GM23338 (cell line): ENCODE data around the gene ACOT13. TPM values are rescaled to one million over a fixed set of nuclear protein-coding genes. Genes with fewer than 3 reads are reported as not detected.
A peak's percentile ranks its signal among the peaks of the same experiment; 100 is the strongest.
"Not testable (repeated sequence)": the region's sequence is repeated elsewhere in the genome, so short reads cannot be mapped to it uniquely, and the experiment has no call there.

ENCODE experiments used
- ATAC-seq: fragments of 200-7000 bp; cut with Tn5 transposase; 3 replicates; pipeline ENCODE4 v1.9.1; 2020
- DNase-seq: peaks from one replicate; pipeline ENCODE4 v3.0.0-alpha.2; 2015; ENCODE audit warnings: low spot score
- H2AFZ ChIP-seq: fragments of 200-600 bp; sonication (generic); 2 replicates; pipeline ENCODE4 v1.8.0; 2016; ENCODE audit warnings: antibody characterized with exemption, mild to moderate bottlenecking, moderate library complexity
- H3F3A ChIP-seq: fragments of 200-600 bp; sonication (generic); replicated peaks from 2 replicates; pipeline ENCODE4 v1.8.0; 2017; ENCODE audit warnings: antibody characterized with exemption, mixed run types, low read depth
- H3K27ac ChIP-seq: fragments of 200-600 bp; sonication (generic); 2 replicates; pipeline ENCODE4 v1.6.1; 2016; ENCODE audit warnings: low read depth
- H3K27me3 ChIP-seq: fragments of 200-600 bp; sonication (generic); 2 replicates; pipeline ENCODE4 v1.8.0; 2016; ENCODE audit warnings: mild to moderate bottlenecking, mixed run types, moderate library complexity; ENCODE audit not compliant: insufficient read depth
- H3K36me3 ChIP-seq: fragments of 200-600 bp; sonication (generic); 2 replicates; pipeline ENCODE4 v1.8.0; 2016; ENCODE audit warnings: mild to moderate bottlenecking; ENCODE audit not compliant: insufficient read depth
- H3K4me1 ChIP-seq: fragments of 200-600 bp; sonication (generic); 2 replicates; pipeline ENCODE4 v1.8.0; 2016; ENCODE audit warnings: mild to moderate bottlenecking, moderate library complexity; ENCODE audit not compliant: insufficient read depth
- H3K4me2 ChIP-seq: fragments of 200-600 bp; sonication (generic); 2 replicates; pipeline ENCODE4 v1.7.1; 2017; ENCODE audit warnings: mixed run types
- H3K4me3 ChIP-seq: fragments of 200-600 bp; sonication (generic); 2 replicates; pipeline ENCODE4 v1.6.1; 2016; ENCODE audit warnings: mixed run types
- H3K79me2 ChIP-seq: fragments of 200-600 bp; sonication (generic); replicated peaks from 2 replicates; pipeline ENCODE4 v1.8.0; 2017; ENCODE audit warnings: mild to moderate bottlenecking; ENCODE audit not compliant: insufficient read depth
- H3K9me2 ChIP-seq: fragments of 200-600 bp; sonication (generic); 2 replicates; pipeline ENCODE4 v1.8.0; 2017; ENCODE audit not compliant: insufficient read depth
- H4K20me1 ChIP-seq: fragments of 200-600 bp; sonication (generic); replicated peaks from 2 replicates; pipeline ENCODE4 v1.8.0; 2017; ENCODE audit warnings: mild to moderate bottlenecking; ENCODE audit not compliant: insufficient read depth
- H3K27ac Mint-ChIP-seq: 2 replicates; pipeline ENCODE4 v1.8.0; 2020; ENCODE audit warnings: inconsistent platforms, mild to moderate bottlenecking, moderate library complexity, mixed read lengths
- H3K27me3 Mint-ChIP-seq: 3 replicates; pipeline ENCODE4 v1.8.0; 2022; ENCODE audit warnings: low read depth, mild to moderate bottlenecking, moderate library complexity, mixed read lengths, inconsistent platforms; ENCODE audit not compliant: insufficient read depth, poor library complexity
- H3K36me3 Mint-ChIP-seq: 3 replicates; pipeline ENCODE4 v1.8.0; 2021; ENCODE audit warnings: low read depth, mild to moderate bottlenecking, inconsistent platforms, moderate library complexity, mixed read lengths
- H3K4me1 Mint-ChIP-seq: 3 replicates; pipeline ENCODE4 v1.8.0; 2020; ENCODE audit warnings: mild to moderate bottlenecking, inconsistent platforms, mixed read lengths
- H3K4me3 Mint-ChIP-seq: 3 replicates; pipeline ENCODE4 v1.8.0; 2021; ENCODE audit warnings: moderate library complexity, mild to moderate bottlenecking, inconsistent platforms, mixed read lengths
- H3K9me3 Mint-ChIP-seq: 3 replicates; pipeline ENCODE4 v1.8.0; 2020; ENCODE audit warnings: moderate library complexity, mild to moderate bottlenecking, inconsistent platforms, mixed read lengths
- CREB1 ChIP-seq: fragments of 250-450 bp; sonication (Bioruptor Pico); IDR thresholded peaks from 2 replicates; pipeline ENCODE4 v1.5.0; 2020; ENCODE audit warnings: low read depth, mild to moderate bottlenecking, moderate library complexity
- ETS1 ChIP-seq: IDR thresholded peaks from 2 replicates; pipeline ENCODE4 v1.6.1; 2016; ENCODE audit warnings: antibody characterized with exemption
- EZH2 ChIP-seq: fragments of 200-600 bp; sonication (generic); IDR thresholded peaks from one replicate; pipeline ENCODE4 v1.8.0; 2017; ENCODE audit warnings: antibody characterized with exemption, mild to moderate bottlenecking, low read depth; ENCODE audit not compliant: unreplicated experiment
- JUNB ChIP-seq: IDR thresholded peaks from one replicate; pipeline ENCODE4 v1.6.1; 2016; ENCODE audit warnings: antibody characterized with exemption; ENCODE audit not compliant: unreplicated experiment
- POLR2AphosphoS5 ChIP-seq: IDR thresholded peaks from 2 replicates; pipeline ENCODE4 v1.6.1; 2016; ENCODE audit warnings: antibody characterized with exemption, low read depth
- STAT1 ChIP-seq: IDR thresholded peaks from one replicate; pipeline ENCODE4 v1.6.1; 2016; ENCODE audit warnings: antibody characterized with exemption; ENCODE audit not compliant: unreplicated experiment
- ZNF114 ChIP-seq: fragments of 250-450 bp; sonication (Bioruptor Pico); IDR thresholded peaks from 2 replicates; pipeline ENCODE4 v1.5.0; 2020; ENCODE audit warnings: mild to moderate bottlenecking, moderate library complexity
- polyA plus RNA-seq: library from polyadenylated mRNA; unstranded; fragments of >200 nt; fragmentation: Nextera tagmentation; extraction: Ambion mirVana; gene quantifications from 2 replicates; pipeline ENCODE4 v1.2.1, GENCODE V29; 2016
- total RNA-seq: library from RNA; depleted of rRNA; stranded (reverse); fragments of >200 nt; shearing (Covaris generic); gene quantifications from 2 replicates; pipeline ENCODE4 v1.2.3, GENCODE V29; 2014
- TF ChIP-seq, protein P1 (sequence below): fragments of 250-450 bp; sonication (Bioruptor Pico); IDR thresholded peaks from 2 replicates; pipeline ENCODE4 v1.5.0; 2020; ENCODE audit warnings: mild to moderate bottlenecking, moderate library complexity
- TF ChIP-seq, protein P2 (sequence below): IDR thresholded peaks from one replicate; pipeline ENCODE4 v1.6.1; 2018; ENCODE audit warnings: antibody characterized with exemption; ENCODE audit not compliant: unreplicated experiment

ACOT13 gene
- total and polyA plus RNA-seq, 2 experiments from 2014 or later, result 17.8 to 175 TPM

DNA sequence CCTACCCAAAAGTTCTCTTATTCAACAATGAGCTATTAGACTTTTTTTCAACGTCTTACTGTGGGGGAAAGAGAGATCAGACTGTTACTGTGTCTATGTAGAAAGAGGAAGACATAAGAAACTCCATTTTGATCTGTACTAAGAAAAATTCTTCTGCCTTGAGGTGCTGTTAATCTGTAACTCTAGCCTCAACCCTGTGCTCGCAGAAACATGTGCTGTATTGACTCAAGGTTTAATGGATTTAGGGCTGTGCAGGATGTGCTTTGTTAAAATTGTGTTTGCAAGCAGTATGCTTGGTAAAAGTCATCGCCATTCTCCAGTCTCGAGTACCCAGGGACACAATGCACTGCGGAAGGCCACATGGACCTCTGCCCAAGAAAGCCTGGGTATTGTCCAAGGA lies 5.1 kb upstream of the ACOT13 start:
- not testable (repeated sequence) for ATAC-seq, H3K27me3 ChIP-seq, H3K9me2 ChIP-seq, H2AFZ ChIP-seq, H3K4me3 Mint-ChIP-seq, H3K4me3 ChIP-seq, H3K9me3 Mint-ChIP-seq, DNase-seq, H3F3A ChIP-seq, H3K4me2 ChIP-seq, H3K27me3 Mint-ChIP-seq, H4K20me1 ChIP-seq, H3K36me3 ChIP-seq, H3K27ac ChIP-seq
- Histone ChIP-seq H3K79me2 (peaks cover 73% of the 10 kb centered on the region), H3K4me1 (peaks cover 20% of the 10 kb centered on the region)
- H3K36me3 Mint-ChIP-seq, result peaks cover 59% of the 10 kb centered on the region
- H3K4me1 Mint-ChIP-seq, result peaks cover 36% of the 10 kb centered on the region
- H3K27ac Mint-ChIP-seq, result 0 out of 2 replicates have a peak overlapping the region, but pooled peaks have one; percentile 16

DNA sequence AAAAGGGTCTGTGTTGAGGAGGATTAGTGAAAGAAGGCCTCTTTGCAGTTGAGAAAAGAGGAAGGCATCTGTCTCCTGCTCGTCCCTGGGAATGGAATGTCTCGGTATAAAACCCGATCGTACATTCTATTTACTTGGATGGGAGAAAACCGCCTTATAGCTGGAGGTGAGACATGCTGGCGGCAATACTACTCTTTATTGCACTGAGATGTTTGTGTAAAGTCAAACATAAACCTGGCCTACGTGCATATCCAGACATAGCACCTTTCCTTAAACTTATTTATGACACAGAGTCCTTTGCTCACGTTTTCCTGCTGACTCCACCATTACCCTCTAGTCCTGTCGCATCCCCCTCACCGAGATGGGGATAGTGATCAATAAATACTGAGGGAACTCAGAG lies 4.6 kb upstream of the ACOT13 start:
- DNase-seq, result no peak
- peaks cover 4% of the 10 kb centered on the region for H3K36me3 ChIP-seq
- H3F3A ChIP-seq, result no peaks in the 10 kb centered on the region
- H4K20me1 ChIP-seq, result no peaks in the 10 kb centered on the region
- H3K9me2 ChIP-seq, result no peaks in the 10 kb centered on the region
- peaks cover 20% of the 10 kb centered on the region for H3K4me1 ChIP-seq
- Mint-ChIP-seq H3K9me3 (peaks cover 3% of the 10 kb centered on the region; the same call in 2 of the 3 replicates), H3K27ac (0 out of 2 replicates have a peak overlapping the region, but pooled peaks have one; percentile 16), H3K36me3 (peaks cover 60% of the 10 kb centered on the region), H3K27me3 (peaks cover 8% of the 10 kb centered on the region), H3K4me3 (no peak overlapping the region), H3K4me1 (peaks cover 38% of the 10 kb centered on the region)
- H3K4me2 ChIP-seq, result no peak overlapping the region
- H3K27me3 ChIP-seq, result no peaks in the 10 kb centered on the region
- no peak overlapping the region for H2AFZ ChIP-seq
- peaks cover 68% of the 10 kb centered on the region for H3K79me2 ChIP-seq
- ATAC-seq, result no peak
- no peak for TF ChIP-seq POLR2AphosphoS5
- no peak for TF ChIP-seq CREB1 (CRISPR knock-in tag)
- no peak for TF ChIP-seq ETS1
- TF ChIP-seq EZH2, result no peak
- TF ChIP-seq ZNF114 (CRISPR knock-in tag), result no peak
- TF ChIP-seq, protein P1, sequence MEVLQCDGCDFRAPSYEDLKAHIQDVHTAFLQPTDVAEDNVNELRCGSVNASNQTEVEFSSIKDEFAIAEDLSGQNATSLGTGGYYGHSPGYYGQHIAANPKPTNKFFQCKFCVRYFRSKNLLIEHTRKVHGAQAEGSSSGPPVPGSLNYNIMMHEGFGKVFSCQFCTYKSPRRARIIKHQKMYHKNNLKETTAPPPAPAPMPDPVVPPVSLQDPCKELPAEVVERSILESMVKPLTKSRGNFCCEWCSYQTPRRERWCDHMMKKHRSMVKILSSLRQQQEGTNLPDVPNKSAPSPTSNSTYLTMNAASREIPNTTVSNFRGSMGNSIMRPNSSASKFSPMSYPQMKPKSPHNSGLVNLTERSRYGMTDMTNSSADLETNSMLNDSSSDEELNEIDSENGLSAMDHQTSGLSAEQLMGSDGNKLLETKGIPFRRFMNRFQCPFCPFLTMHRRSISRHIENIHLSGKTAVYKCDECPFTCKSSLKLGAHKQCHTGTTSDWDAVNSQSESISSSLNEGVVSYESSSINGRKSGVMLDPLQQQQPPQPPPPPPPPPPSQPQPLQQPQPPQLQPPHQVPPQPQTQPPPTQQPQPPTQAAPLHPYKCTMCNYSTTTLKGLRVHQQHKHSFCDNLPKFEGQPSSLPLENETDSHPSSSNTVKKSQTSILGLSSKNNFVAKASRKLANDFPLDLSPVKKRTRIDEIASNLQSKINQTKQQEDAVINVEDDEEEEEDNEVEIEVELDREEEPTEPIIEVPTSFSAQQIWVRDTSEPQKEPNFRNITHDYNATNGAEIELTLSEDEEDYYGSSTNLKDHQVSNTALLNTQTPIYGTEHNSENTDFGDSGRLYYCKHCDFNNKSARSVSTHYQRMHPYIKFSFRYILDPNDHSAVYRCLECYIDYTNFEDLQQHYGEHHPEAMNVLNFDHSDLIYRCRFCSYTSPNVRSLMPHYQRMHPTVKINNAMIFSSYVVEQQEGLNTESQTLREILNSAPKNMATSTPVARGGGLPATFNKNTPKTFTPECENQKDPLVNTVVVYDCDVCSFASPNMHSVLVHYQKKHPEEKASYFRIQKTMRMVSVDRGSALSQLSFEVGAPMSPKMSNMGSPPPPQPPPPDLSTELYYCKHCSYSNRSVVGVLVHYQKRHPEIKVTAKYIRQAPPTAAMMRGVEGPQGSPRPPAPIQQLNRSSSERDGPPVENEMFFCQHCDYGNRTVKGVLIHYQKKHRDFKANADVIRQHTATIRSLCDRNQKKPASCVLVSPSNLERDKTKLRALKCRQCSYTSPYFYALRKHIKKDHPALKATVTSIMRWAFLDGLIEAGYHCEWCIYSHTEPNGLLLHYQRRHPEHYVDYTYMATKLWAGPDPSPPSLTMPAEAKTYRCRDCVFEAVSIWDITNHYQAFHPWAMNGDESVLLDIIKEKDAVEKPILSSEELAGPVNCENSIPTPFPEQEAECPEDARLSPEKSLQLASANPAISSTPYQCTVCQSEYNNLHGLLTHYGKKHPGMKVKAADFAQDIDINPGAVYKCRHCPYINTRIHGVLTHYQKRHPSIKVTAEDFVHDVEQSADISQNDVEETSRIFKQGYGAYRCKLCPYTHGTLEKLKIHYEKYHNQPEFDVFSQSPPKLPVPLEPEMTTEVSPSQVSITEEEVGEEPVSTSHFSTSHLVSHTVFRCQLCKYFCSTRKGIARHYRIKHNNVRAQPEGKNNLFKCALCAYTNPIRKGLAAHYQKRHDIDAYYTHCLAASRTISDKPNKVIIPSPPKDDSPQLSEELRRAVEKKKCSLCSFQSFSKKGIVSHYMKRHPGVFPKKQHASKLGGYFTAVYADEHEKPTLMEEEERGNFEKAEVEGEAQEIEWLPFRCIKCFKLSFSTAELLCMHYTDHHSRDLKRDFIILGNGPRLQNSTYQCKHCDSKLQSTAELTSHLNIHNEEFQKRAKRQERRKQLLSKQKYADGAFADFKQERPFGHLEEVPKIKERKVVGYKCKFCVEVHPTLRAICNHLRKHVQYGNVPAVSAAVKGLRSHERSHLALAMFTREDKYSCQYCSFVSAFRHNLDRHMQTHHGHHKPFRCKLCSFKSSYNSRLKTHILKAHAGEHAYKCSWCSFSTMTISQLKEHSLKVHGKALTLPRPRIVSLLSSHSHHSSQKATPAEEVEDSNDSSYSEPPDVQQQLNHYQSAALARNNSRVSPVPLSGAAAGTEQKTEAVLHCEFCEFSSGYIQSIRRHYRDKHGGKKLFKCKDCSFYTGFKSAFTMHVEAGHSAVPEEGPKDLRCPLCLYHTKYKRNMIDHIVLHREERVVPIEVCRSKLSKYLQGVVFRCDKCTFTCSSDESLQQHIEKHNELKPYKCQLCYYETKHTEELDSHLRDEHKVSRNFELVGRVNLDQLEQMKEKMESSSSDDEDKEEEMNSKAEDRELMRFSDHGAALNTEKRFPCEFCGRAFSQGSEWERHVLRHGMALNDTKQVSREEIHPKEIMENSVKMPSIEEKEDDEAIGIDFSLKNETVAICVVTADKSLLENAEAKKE (CRISPR knock-in tag), result no peak
- no peak for TF ChIP-seq JUNB
- TF ChIP-seq, protein P2, sequence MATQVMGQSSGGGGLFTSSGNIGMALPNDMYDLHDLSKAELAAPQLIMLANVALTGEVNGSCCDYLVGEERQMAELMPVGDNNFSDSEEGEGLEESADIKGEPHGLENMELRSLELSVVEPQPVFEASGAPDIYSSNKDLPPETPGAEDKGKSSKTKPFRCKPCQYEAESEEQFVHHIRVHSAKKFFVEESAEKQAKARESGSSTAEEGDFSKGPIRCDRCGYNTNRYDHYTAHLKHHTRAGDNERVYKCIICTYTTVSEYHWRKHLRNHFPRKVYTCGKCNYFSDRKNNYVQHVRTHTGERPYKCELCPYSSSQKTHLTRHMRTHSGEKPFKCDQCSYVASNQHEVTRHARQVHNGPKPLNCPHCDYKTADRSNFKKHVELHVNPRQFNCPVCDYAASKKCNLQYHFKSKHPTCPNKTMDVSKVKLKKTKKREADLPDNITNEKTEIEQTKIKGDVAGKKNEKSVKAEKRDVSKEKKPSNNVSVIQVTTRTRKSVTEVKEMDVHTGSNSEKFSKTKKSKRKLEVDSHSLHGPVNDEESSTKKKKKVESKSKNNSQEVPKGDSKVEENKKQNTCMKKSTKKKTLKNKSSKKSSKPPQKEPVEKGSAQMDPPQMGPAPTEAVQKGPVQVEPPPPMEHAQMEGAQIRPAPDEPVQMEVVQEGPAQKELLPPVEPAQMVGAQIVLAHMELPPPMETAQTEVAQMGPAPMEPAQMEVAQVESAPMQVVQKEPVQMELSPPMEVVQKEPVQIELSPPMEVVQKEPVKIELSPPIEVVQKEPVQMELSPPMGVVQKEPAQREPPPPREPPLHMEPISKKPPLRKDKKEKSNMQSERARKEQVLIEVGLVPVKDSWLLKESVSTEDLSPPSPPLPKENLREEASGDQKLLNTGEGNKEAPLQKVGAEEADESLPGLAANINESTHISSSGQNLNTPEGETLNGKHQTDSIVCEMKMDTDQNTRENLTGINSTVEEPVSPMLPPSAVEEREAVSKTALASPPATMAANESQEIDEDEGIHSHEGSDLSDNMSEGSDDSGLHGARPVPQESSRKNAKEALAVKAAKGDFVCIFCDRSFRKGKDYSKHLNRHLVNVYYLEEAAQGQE, result no peak
- no peak for TF ChIP-seq STAT1
- no peak overlapping the region for H3K4me3 ChIP-seq
- H3K27ac ChIP-seq, result no peak overlapping the region
